WTC11 (cell line): ENCODE measurements around the gene NEDD4.

Experiments used
- CBFB ChIP-seq: sonication (generic); formaldehyde crosslinking; IDR thresholded peaks from 2 replicates; pipeline ENCODE4 v1.8.1; 2022; ENCODE audit warnings: mild to moderate bottlenecking, low read depth, missing genetic modification reagents
- GTF2I ChIP-seq: fragments of 250-450 bp; sonication (Bioruptor Pico); conservative IDR thresholded peaks from 2 replicates; pipeline ENCODE4 v1.4.0; 2021; ENCODE audit warnings: mild to moderate bottlenecking
- NFE2L1 ChIP-seq: sonication (generic); formaldehyde crosslinking; IDR thresholded peaks from 2 replicates; pipeline ENCODE4 v1.8.1; 2023; ENCODE audit warnings: missing genetic modification reagents
- SMAD3 ChIP-seq: sonication (generic); formaldehyde crosslinking; IDR thresholded peaks from 2 replicates; pipeline ENCODE4 v1.8.0; 2022; ENCODE audit warnings: missing genetic modification reagents, mild to moderate bottlenecking, borderline replicate concordance
- TF ChIP-seq, protein P1 (sequence below): fragments of 200-600 bp; IDR thresholded peaks from 2 replicates; pipeline ENCODE4 v1.8.0; 2022; ENCODE audit warnings: antibody characterized with exemption
- TF ChIP-seq, protein P2 (sequence below): sonication (generic); formaldehyde crosslinking; IDR thresholded peaks from 2 replicates; pipeline ENCODE4 v1.8.1; 2023; ENCODE audit warnings: mild to moderate bottlenecking, moderate library complexity, missing genetic modification reagents
- TF ChIP-seq, protein P3 (sequence below): sonication (generic); formaldehyde crosslinking; IDR thresholded peaks from 2 replicates; pipeline ENCODE4 v1.8.0; 2022; ENCODE audit warnings: mild to moderate bottlenecking, missing genetic modification reagents
- TF ChIP-seq, protein P4 (sequence below): sonication (generic); formaldehyde crosslinking; IDR thresholded peaks from 2 replicates; pipeline ENCODE4 v1.8.1; 2022; ENCODE audit warnings: low read depth, mild to moderate bottlenecking, moderate library complexity, missing genetic modification reagents, borderline replicate concordance
- TF ChIP-seq, protein P5 (sequence below): sonication (generic); formaldehyde crosslinking; IDR thresholded peaks from 2 replicates; pipeline ENCODE4 v1.8.1; 2022; ENCODE audit warnings: missing genetic modification reagents, borderline replicate concordance

DNA sequence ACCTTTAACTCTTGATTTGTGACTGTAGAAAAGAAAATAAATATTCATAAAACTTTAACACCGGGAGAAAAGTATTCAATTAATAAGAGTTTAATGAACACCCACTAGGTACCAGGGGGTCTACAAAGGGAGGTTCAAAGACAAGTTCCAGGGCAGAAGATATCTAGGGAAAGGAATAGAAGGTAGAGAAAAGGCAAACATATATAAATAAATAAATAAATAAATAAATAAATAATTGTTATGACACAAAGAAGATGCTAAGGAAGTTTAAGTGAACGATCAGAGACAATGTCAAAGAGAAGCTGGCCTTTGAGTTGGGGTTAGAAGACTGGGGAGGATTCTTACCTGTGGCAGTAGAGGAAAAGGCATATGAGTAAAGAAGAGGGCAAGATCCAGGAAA, 123.8 kb downstream of the NEDD4 start:
- TF ChIP-seq, protein P1, sequence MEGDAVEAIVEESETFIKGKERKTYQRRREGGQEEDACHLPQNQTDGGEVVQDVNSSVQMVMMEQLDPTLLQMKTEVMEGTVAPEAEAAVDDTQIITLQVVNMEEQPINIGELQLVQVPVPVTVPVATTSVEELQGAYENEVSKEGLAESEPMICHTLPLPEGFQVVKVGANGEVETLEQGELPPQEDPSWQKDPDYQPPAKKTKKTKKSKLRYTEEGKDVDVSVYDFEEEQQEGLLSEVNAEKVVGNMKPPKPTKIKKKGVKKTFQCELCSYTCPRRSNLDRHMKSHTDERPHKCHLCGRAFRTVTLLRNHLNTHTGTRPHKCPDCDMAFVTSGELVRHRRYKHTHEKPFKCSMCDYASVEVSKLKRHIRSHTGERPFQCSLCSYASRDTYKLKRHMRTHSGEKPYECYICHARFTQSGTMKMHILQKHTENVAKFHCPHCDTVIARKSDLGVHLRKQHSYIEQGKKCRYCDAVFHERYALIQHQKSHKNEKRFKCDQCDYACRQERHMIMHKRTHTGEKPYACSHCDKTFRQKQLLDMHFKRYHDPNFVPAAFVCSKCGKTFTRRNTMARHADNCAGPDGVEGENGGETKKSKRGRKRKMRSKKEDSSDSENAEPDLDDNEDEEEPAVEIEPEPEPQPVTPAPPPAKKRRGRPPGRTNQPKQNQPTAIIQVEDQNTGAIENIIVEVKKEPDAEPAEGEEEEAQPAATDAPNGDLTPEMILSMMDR: no peak
- TF ChIP-seq, protein P2, sequence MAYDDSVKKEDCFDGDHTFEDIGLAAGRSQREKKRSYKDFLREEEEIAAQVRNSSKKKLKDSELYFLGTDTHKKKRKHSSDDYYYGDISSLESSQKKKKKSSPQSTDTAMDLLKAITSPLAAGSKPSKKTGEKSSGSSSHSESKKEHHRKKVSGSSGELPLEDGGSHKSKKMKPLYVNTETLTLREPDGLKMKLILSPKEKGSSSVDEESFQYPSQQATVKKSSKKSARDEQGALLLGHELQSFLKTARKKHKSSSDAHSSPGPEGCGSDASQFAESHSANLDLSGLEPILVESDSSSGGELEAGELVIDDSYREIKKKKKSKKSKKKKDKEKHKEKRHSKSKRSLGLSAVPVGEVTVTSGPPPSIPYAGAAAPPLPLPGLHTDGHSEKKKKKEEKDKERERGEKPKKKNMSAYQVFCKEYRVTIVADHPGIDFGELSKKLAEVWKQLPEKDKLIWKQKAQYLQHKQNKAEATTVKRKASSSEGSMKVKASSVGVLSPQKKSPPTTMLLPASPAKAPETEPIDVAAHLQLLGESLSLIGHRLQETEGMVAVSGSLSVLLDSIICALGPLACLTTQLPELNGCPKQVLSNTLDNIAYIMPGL (CRISPR knock-in tag): no peak
- TF ChIP-seq CBFB (no peak), GTF2I (CRISPR knock-in tag) (no peak), NFE2L1 (CRISPR knock-in tag) (no peak), SMAD3 (CRISPR knock-in tag) (no peak)
- TF ChIP-seq, protein P3, sequence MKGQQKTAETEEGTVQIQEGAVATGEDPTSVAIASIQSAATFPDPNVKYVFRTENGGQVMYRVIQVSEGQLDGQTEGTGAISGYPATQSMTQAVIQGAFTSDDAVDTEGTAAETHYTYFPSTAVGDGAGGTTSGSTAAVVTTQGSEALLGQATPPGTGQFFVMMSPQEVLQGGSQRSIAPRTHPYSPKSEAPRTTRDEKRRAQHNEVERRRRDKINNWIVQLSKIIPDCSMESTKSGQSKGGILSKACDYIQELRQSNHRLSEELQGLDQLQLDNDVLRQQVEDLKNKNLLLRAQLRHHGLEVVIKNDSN (CRISPR knock-in tag): no peak
- TF ChIP-seq, protein P4, sequence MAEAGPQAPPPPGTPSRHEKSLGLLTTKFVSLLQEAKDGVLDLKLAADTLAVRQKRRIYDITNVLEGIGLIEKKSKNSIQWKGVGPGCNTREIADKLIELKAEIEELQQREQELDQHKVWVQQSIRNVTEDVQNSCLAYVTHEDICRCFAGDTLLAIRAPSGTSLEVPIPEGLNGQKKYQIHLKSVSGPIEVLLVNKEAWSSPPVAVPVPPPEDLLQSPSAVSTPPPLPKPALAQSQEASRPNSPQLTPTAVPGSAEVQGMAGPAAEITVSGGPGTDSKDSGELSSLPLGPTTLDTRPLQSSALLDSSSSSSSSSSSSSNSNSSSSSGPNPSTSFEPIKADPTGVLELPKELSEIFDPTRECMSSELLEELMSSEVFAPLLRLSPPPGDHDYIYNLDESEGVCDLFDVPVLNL (CRISPR knock-in tag): no peak
- TF ChIP-seq, protein P5, sequence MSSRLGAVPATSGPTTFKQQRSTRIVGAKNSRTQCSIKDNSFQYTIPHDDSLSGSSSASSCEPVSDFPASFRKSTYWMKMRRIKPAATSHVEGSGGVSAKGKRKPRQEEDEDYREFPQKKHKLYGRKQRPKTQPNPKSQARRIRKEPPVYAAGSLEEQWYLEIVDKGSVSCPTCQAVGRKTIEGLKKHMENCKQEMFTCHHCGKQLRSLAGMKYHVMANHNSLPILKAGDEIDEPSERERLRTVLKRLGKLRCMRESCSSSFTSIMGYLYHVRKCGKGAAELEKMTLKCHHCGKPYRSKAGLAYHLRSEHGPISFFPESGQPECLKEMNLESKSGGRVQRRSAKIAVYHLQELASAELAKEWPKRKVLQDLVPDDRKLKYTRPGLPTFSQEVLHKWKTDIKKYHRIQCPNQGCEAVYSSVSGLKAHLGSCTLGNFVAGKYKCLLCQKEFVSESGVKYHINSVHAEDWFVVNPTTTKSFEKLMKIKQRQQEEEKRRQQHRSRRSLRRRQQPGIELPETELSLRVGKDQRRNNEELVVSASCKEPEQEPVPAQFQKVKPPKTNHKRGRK (CRISPR knock-in tag): no peak
